Ammon's horn (tissue), 1 donor: Measurements from ENCODE around the gene MT1X.
A peak's percentile ranks its signal among the peaks of the same experiment; 100 is the strongest.

Experiments
- DNase-seq: peaks from one replicate; pipeline ENCODE4 v3.0.0-alpha.2; 2016; ENCODE audit warnings: low spot score

The MT1X gene

DNA sequence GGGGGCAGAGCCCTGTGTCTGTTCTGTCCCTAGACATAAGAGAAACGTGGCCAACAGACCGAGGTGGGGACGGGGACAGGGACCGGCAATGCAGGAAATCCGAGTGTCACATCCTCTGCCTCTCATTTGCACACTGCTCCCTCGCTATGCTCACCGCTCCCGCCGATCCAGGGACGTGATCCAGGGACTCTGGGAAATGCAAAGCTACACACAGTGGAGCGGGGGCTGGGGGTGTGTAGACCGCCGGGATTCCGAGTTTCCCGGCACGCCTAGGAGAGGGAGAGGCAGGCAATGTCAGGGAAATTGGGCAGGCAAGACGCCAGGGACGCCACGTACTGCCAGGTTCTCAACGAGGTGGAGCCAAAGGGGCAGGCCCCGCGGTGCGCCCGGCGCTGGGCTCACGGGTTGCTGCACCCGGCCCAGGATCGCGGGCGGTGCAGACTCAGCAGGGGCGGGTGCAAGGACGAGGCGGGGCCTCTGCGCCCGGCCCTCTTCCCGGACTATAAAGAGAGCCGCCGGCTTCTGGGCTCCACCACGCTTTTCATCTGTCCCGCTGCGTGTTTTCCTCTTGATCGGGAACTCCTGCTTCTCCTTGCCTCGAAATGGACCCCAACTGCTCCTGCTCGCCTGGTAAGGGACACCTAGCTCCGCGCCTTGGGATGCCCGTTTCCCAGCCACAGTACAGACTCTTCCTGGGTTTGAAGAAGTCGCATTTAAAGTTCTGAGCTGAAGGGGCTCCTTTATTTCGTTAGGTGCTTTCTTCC is at the start of gene MT1X:
MT1X (plus strand) TSS at position 532 of the 764 bp plus-strand sequence; CDS start at position 603, 71 bp downstream.
- peak; percentile 94 for DNase-seq

DNA sequence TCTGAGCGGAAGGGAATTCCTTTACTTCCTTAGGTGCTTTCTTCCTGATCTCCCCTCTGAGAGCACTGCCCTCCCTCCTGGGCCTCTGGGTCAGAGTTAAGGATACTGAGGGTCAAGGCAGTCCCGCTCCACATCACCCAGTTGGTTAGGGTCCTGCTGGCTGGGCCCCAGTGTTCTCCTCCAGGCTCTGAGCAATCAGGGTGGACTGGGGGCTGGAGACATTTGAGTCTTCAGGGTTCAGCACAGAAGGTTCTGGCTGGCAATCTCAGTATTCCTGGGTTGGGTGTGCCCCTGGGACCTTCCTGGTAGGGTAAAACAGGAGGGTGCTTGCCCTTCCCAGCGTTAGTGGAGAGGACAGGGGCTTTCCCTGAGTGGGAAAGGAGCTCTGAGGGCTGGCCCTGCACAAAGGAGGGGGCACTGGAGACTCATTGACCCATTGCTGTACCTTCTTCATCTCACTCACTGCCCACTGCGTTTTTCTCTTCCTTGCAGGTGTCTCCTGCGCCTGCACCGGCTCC is 49.4 kb upstream of the MT1X start:
- no peak for DNase-seq

DNA sequence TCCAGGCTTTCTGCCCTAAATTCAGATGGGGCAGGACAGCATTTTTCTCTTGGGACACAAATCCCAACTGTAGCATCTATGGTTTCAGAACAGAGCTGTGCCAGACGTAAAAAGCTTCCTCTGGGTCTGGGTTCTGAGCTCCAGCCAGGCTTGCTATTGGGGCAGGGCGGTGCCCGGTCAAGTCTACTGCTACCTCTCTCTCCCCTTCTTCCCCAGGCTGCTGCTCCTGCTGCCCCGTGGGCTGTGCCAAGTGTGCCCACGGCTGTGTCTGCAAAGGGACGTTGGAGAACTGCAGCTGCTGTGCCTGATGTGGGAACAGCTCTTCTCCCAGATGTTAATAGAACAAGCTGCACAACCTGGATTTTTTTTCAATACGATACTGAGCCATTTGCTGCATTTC is 48.7 kb upstream of the MT1X start:
- DNase-seq, result no peak

DNA sequence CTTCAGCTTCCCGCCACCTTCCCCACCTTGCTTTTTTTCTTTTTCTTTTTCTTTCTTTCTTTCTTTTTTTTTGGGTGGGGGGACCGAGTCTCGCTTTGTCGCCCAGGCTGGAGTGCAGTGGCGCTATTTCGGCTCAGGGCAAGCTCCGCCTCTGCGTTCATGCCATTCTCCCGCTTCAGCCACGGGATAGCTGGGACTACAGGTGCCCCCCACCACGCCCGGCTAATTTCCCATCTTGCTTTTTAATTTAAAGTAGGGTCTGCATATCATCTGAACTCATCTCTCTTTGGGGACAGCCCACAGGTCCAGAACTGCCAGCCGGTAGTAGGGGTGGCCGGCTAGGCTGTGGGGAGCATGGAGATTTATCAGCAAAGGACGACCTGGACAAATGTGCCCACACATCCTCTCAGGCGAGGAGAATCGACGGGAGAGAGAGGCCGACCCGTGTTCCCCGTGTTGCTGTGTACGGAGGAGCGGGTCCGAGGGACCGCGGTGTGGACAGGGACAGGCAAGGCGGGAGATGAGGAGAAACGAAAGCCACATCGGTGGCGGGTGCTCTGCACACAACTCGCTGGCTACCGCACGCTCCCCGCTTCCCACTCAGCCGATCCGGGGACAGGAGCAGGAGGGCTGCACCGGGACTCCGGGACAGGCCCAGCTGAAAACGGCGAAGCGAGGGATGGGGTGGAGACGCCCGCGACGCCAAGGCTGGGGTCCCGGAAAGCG is 47.4 kb upstream of the MT1X start:
- no peak for DNase-seq

DNA sequence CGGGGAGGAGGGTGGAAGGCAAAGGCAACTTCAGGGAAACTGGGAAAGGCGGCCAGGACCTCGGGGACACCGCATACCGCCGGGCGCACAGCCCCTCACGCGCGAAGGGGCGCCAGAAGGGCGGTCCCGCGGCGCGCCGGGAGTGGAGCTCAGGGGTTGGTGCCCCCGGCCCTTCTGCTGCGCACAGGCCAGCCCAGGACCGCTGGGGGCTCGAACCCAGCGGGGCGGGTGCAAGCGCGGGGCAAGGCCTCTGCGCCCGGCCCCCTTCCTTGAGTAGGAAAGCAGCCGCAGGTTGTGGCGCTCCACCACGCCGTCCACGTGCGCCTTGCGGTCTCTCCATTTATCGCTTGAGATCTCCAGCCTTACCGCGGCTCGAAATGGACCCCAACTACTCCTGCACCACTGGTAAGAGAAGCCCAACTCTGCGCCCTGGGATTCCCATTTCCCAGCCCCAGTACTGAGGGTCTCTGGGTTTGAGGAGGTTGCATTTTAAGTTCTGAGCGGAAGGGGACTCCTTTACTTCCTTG is 46.8 kb upstream of the MT1X start:
- DNase-seq, result no peak

DNA sequence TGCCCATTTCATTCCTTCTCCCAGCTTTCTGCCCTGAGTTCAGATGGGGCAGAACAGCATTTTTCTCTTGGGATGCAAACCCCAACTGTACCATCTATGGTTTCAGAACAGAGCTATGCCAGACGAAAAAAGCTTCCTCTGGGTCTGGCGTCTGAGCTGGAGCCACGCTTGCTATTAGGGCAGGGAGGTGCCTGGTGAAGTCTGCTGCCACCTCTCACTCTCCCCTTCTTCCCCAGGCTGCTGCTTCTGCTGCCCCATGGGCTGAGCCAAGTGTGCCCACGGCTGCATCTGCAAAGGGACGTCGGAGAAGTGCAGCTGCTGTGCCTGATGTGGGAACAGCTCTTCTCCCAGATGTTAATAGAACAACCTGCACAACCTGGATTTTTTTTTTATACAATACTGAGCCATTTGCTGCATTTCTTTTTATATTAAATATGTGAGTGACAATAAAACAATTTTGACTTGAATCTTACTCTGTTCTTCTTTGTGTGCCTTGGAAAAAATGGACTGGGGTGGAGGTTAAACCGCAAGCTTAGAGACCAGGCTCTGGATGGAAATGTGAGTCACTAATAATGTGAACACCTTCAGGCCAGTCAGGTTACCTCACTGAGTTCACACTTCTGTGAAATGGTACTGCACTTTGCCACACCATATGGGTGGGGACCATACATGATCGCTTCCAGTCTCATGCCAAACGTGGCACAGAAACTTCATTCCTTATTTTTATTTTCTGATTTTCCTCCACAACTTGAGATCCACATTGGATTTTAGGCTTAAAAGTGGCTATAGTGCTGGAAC is 45.5 kb upstream of the MT1X start:
- no peak for DNase-seq

DNA sequence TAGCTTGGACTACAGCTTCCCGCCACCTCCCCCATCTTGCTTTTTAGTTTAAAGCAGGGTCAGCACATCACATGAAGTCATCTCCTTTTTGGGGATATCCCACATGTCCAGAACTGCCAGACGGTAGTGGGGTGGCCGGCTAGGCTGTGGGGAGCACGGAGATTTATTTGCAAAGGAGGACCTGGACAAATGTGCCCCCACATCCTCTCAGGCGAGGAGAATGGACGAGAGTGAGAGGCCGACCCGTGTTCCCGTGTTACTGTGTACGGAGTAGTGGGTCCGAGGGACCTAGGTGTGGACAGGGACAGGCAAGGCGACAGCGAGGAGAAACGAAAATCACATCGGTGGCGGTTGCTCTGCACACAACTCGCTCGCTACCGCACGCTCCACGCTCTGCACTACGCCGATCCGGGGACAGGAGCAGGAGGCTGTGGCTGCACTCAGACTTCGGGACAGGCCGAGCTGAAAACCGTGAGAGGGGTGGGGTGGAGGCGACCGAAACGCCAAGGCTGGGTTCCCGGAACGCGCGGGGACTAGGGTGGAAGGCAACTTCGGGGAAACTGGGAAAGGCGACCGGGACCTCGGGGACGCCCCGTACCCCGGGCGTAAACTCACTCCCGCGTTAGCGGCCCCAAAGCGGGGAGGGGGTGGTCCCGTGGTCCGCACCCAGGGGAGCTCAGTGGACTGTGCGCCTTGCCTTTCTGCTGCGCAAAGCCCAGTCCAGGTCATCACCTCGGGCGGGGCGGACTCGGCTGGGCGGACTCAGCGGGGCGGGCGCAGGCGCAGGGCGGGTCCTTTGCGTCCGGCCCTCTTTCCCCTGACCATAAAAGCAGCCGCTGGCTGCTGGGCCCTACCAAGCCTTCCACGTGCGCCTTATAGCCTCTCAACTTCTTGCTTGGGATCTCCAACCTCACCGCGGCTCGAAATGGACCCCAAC is 44.2 kb upstream of the MT1X start, which contains the start of gene MT1A:
MT1A (plus strand) TSS at position 853 of the 937 bp plus-strand sequence; CDS start at position 926, 73 bp downstream.
- DNase-seq, result peak; percentile 37

DNA sequence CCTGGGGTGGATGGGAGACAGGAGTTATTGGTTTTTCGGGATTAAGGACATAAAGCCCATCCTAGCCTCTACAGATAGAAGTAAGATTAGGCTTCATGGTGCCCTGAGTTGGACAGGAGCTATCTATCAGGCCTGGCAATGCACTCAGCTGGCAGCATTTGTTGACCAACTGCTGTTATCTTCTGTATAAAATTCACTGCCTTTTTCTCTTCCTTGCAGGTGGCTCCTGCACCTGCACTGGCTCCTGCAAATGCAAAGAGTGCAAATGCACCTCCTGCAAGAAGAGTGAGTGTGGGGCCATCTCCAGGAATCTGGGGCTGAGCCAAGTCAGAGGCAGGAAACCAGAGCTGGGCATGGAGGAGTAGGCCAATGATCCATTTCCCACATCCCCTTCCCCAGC is 43.2 kb upstream of the MT1X start:
- no peak for DNase-seq

DNA sequence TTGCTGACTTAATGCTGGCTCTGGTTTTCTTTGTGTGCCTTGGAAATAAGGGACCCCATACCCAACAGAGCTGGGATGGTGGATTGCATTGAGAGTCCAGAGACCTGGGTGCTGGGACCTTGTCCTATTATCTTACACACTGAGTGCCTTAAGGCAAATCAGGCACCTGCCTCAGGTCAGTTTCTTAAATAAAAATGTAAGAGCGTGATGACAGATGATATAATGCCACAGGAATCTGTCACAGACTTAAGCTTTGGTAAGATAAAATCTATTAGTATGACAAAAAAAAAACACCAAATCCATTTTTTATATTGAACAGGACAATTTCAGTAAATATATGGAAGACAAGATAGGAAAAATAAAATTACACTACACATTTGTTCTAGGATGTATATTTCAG is 42.2 kb upstream of the MT1X start:
- no peak for DNase-seq

DNA sequence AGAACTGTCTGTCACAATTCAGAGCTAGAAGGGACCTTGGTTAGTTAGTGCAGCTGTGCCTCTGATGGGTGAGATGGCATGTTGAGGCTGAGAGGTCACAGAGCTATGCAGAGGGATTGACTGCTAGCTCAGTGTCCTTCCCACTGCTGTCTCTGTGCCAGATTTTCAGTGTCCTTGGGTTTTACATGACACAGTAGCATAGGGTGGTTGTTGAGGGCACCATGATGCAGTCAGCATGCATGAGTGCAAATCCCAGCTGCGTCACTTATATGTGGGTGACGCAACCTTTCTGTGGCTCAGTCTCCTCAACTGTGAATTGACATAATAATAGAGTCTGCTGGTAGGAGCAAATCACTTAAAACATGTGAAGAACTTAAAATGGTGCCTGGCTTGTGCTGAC is 41.1 kb upstream of the MT1X start:
- DNase-seq, result no peak

DNA sequence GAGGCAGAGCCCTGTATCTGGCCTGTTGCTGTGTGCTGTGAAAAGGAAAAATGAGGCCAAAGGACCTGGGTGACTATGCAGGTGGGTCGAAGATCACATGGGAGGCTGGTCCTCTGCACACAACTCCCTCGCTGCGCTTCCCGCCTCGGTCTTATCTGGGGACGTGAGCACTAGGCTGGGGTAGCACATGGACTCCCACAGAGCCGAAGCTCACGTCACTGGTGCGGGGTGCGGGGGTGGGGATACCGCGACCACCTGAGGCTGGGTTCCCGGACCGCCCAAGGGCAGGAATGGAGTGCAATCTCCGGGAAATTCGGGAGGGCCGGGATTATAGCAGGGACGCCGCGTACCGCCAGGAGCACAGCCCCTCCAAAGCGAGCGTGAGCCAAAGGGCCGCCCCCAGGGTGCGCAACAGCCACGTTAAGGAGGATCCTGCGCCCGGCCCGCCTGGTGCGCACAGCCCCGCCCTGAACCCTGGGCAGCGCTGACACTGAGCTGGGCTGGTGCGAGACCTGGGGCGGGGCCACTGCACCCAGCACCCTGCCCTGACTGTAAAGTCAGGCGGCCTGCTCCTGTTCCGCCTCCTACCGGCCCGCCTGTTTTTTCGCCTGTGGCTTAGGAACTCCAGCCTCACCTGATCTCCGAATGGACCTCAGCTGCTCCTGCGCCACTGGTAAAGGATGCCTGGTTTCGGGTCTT is 39.0 kb upstream of the MT1X start:
- peak; percentile 29 for DNase-seq

DNA sequence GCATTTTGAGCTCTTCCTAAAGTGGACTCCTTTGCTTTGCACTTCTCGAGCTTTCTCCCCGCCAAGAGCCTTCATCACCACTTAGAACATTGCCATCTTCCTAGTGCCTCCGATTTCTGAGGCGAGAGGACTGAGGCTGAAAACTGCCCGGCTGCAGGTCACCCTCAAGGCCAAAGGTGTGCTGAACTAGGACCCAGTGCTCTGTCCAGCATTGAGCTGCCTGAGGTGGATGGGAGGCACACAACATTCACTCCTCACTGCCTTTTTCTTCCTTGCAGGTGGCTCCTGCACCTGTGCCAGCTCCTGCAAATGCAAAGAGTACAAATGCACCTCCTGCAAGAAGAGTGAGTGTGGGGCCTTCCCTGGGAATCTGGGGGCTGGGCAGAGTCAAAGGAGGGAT is 38.4 kb upstream of the MT1X start:
- no peak for DNase-seq

DNA sequence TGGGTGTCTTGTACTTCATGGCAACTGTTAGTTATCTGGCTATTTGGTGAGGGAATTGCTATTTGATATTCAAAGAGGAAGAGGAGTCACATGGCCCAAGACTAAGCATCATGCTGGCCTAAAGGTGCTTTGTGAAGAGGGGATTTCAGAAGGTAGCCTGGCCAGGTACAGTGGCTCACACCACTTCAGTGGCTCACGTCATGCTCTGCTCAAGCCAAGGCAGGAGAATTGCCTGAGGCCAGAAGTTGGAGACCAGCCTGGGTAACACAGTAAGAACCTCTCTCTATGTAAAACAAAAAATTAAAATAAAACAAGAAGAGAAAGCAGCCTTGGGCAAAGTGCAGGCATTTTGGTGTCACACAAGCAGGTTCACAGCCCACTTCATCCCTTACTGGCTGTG is 37.0 kb upstream of the MT1X start:
- no peak for DNase-seq

DNA sequence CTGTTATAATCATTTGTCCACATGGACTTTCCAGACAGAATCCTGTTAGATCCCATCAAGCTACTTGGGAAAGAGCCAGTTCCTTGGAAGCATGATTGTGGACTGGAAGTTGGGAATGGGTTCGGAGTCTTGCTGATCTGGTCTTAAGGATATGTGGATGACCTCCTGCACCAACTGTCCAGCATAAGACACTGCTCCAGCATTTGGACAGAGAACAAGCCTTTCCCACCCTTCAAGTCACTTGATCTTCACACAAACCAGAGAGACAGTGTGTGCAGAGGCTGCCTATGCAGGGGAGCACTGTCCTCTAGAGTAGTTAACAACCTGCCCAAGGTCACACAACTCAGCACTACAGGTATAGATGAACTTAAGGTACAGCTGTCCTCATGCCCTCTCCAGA is 36.4 kb upstream of the MT1X start:
- no peak for DNase-seq

DNA sequence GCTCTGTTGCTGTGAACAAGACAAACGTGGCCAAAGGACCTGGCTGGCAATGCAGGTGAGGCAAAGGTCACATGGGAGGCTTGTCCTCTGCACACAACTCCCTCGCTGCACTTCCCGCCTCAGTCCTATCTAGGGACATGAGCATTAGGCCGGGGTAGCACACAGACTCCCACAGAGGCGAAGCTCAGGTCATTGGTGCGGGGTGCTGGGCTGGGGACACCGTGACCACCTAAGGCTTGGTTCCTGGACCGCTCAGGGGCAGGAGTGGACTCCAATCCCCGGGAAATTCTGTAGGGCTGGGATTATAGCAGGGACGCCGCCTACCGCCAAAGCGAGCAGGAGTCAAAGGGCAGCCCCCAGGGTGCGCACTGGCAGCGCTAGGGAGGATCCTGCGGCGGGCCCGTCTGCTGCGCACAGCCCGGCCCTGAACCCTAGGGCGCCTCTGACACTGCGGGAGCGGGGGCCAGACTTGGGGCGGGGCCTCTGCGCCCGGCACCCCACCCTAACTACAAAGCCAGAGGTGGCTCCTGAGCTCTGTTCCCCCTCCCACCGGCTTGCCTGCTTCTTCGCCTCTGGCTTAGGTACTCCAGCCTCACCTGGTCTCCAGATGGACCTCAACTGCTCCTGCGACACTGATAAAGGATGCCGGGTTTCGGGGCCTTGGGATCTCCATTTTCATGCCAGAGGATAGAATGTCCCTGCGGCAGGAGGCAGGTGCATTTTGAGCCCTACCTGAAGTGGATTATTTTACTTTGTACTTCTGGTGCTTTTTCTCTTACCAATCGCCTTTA is 34.4 kb upstream of the MT1X start:
- DNase-seq, result no peak

DNA sequence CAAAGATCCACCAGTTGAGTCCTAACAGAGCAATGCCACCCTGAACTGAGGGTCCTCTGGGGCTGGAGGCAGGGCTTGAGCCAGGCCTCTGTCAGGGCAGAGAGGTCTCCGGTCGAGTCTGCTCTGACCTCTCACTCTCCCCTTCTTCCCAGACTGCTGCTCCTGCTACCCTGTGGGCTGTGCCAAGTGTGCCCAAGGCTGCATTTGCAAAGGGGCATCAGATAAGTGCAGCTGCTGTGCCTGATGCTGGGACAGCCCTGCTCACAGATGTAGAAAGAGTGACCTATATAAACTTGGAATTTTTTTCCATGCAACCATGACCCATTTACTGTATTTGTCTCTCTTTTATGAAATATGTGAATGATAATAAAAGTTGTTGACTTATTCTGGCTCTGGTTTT is 33.0 kb upstream of the MT1X start:
- no peak for DNase-seq

DNA sequence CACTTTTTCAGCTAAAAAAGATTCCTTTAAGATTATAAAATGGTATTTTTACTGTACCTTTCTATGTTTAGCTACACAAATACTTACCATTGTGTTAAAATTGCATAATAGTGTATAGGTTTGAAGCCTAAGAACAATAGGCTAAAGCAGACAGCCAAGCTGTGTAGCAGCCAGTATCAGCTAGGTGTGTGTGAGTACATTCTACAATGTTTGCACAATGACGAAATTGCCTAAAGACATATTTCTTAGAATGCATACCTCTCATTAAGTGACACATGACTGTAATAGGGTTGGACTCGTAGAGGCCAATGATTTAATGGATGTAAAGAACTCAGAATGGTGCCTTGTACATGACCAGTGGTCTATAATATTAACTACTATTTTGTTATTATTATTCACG is 32.5 kb upstream of the MT1X start:
- no peak for DNase-seq

DNA sequence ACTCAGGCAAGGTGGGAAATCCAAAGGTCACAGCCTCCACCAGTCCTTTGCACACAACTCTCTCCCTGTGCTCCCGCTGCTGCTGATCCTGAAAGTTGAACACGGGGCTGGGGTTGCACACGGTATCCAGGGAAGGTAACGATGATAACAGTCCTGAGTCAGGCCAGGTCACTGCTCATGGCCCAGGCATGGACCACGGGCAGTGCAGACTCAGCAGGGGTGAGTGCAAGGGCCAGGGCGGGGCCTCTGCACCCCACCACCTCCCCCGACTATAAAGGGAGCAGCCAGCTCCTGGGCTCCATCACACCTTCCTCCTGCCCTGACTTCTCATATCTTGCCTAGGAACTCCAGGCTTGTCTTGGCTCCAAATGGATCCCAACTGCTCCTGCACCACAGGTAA is 30.7 kb upstream of the MT1X start, which contains the start of gene MT1B:
MT1B (plus strand) TSS at position 301 of the 400 bp plus-strand sequence; CDS start at position 369, 68 bp downstream.
- DNase-seq, result no peak

DNA sequence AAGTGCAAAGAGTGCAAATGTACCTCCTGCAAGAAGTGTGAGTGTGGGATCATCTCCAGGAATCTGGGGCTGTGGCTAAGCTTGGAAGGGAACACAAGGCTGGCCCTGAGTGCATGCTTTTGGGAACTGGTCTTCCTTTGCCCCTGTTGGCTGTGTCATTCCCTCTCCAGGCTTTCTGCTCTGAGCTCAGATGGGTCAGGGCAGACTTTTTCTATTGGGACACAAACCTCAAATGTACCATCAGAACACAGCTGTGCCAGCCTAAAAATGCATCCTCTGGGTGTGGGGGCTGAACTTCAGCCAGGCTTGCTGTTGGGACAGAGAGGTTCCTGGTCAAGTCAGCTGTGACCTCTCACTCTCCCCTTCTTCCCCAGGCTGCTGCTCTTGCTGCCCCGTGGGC is 29.7 kb upstream of the MT1X start:
- DNase-seq, result no peak
